Lower lobe of right lung (tissue), 2 donors: ENCODE data around the gene CHD6. TPM values are rescaled to one million over a fixed set of nuclear protein-coding genes. Genes with fewer than 3 reads are reported as not detected.

Source experiments
- ATAC-seq, 2 donors: fragments of 200-7000 bp; cut with Tn5 transposase; one replicate each; pipeline ENCODE4 v1.9.1; 2020 to 2022; ENCODE audit warnings: mild to moderate bottlenecking in 2 of 2, moderate library complexity in 2 of 2
- DNase-seq: peaks from one replicate; pipeline ENCODE4 v3.0.0-alpha.2; 2020
- H3K27ac ChIP-seq: fragments of 200-600 bp; one replicate; pipeline ENCODE4 v1.8.0; 2022
- H3K27me3 ChIP-seq: fragments of 200-600 bp; one replicate; pipeline ENCODE4 v1.8.0; 2022; ENCODE audit warnings: low read depth
- H3K36me3 ChIP-seq: fragments of 200-600 bp; one replicate; pipeline ENCODE4 v1.8.0; 2022; ENCODE audit warnings: mild to moderate bottlenecking
- H3K4me1 ChIP-seq: fragments of 200-600 bp; one replicate; pipeline ENCODE4 v1.8.0; 2022
- H3K4me3 ChIP-seq: fragments of 200-600 bp; one replicate; pipeline ENCODE4 v1.8.0; 2022; ENCODE audit warnings: mild to moderate bottlenecking
- H3K9me3 ChIP-seq: fragments of 200-600 bp; one replicate; pipeline ENCODE4 v1.8.0; 2022
- intact Hi-C: fragments of 100-400 bp; cut with DNase I; formaldehyde crosslinking; loops from one replicate; pipeline ENCODE4 v1.11.0; 2022
- total RNA-seq: library from RNA; stranded (reverse); fragmentation: NEBNext Ultra II Directional; extraction: Animal tissue kit (Norgen Biotek cat#: 25700); gene quantifications from one replicate; pipeline ENCODE4 v1.2.1, GENCODE V29; 2021
- TF ChIP-seq, protein P1 (sequence below): fragments of 200-600 bp; IDR thresholded peaks from one replicate; pipeline ENCODE4 v1.8.0; 2022; ENCODE audit warnings: antibody characterized with exemption, mild to moderate bottlenecking
- donor health status: DM: no; HTN: yes; CAD: no; lungs with severe emphysema.

The CHD6 gene
- total RNA-seq, 1 donor from 2014 or later = 43.6 TPM

GRCh38 chr20:41604002-41604401, 14.2 kb downstream of the CHD6 start:
- Histone ChIP-seq H3K27me3 (no peaks in the 10 kb centered on the region), H3K36me3 (no peaks in the 10 kb centered on the region), H3K27ac (no peak overlapping the region), H3K4me1 (peaks cover 6% of the 10 kb centered on the region), H3K4me3 (no peak overlapping the region), H3K9me3 (peaks cover 27% of the 10 kb centered on the region)
- DNase-seq (no peak), ATAC-seq (no peak)
- TF ChIP-seq, protein P1, sequence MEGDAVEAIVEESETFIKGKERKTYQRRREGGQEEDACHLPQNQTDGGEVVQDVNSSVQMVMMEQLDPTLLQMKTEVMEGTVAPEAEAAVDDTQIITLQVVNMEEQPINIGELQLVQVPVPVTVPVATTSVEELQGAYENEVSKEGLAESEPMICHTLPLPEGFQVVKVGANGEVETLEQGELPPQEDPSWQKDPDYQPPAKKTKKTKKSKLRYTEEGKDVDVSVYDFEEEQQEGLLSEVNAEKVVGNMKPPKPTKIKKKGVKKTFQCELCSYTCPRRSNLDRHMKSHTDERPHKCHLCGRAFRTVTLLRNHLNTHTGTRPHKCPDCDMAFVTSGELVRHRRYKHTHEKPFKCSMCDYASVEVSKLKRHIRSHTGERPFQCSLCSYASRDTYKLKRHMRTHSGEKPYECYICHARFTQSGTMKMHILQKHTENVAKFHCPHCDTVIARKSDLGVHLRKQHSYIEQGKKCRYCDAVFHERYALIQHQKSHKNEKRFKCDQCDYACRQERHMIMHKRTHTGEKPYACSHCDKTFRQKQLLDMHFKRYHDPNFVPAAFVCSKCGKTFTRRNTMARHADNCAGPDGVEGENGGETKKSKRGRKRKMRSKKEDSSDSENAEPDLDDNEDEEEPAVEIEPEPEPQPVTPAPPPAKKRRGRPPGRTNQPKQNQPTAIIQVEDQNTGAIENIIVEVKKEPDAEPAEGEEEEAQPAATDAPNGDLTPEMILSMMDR = no peak
- intact Hi-C loops = no loop called here

DNA sequence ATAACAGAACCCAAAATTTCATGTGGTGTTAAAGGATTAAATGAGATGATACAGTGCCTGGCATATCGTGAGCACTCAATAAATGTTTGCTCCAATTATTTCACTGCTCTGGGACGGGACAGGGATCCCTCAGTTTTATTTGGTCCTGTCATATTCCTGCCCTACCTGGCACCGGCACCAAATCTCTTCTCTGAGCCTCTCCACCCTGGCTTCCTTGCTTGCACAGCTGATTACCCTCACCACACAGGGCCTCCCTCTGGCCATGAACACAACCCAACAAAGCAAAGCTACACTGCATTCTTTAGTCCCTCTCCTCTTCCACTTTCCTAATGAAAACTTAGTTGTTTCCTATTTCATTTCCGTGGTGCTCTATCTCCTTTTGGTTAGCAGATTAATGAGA, 16.4 kb downstream of the CHD6 start:
- ATAC-seq (no peak), DNase-seq (no peak)
- Histone ChIP-seq H3K4me3 (no peak overlapping the region), H3K4me1 (no peaks in the 10 kb centered on the region), H3K27me3 (no peaks in the 10 kb centered on the region), H3K36me3 (no peaks in the 10 kb centered on the region), H3K27ac (no peak overlapping the region), H3K9me3 (peaks cover 39% of the 10 kb centered on the region)
- intact Hi-C loops = no loop called here
- TF ChIP-seq, protein P1 = no peak

DNA sequence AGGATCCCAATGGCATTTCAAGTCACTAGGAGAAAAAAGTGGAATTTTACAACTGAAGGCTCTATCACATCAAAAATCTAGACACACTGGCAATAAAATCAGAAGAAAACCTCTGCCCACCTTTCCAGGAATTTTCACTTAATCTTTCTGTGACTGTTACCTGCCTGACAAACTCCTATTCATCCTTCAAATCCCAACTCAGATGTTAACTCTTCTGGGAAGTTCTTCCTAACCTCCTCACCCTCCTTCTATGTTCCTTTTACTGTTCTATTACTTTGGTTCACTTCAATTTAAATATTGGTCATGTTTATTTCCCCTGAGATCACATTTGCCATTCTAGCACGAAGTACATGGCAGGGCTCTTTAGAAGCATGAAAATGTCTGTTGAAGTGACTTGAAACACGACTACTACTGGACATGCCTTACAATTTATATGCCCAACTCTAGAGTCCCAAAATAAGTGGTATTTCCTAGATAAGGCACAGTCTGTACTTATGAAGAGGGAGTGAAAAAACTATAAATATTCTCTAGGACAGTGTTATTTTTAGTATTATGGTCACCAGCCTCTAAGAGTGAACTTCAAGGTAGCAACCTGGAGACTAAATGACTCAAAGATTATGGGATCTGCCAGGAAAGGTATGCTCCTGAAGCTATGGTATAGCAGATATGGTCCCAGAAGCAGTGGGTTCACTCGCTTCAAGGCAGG, 17.1 kb downstream of the CHD6 start:
- no peaks in the 10 kb centered on the region for H3K36me3 ChIP-seq
- no peak for DNase-seq
- H3K4me1 ChIP-seq = no peaks in the 10 kb centered on the region
- no peak for ATAC-seq
- TF ChIP-seq, protein P1 = no peak
- no peak overlapping the region for H3K27ac ChIP-seq
- no peak overlapping the region for H3K4me3 ChIP-seq
- intact Hi-C loops = no loop called here
- no peaks in the 10 kb centered on the region for H3K27me3 ChIP-seq
- H3K9me3 ChIP-seq = peaks cover 42% of the 10 kb centered on the region

DNA sequence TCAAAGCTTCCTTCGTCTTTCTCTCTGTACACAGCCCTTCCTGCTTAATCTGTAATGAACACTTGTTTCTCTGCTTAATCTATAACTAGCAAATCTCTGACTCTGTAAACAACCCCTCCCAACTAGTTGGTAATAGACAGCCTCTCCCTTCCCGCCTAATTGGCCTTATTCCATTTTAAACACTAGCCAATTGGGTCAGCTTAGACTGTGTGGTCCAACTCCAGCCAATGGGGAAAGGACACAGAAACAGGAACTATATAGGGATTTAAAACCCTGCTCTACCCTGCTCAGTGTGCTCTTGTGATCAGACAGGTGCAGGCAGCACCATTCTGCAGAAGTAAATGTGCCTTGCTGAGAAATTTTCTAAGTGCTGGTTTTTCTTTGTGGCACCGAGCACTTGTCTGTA, 18.5 kb downstream of the CHD6 start:
- Histone ChIP-seq H3K27ac (no peak overlapping the region), H3K27me3 (no peaks in the 10 kb centered on the region), H3K36me3 (no peaks in the 10 kb centered on the region), H3K4me1 (no peaks in the 10 kb centered on the region), H3K9me3 (peaks cover 54% of the 10 kb centered on the region), H3K4me3 (no peak overlapping the region)
- ATAC-seq (no peak), DNase-seq (no peak)
- intact Hi-C loops = no loop called here
- TF ChIP-seq, protein P1 = no peak

DNA sequence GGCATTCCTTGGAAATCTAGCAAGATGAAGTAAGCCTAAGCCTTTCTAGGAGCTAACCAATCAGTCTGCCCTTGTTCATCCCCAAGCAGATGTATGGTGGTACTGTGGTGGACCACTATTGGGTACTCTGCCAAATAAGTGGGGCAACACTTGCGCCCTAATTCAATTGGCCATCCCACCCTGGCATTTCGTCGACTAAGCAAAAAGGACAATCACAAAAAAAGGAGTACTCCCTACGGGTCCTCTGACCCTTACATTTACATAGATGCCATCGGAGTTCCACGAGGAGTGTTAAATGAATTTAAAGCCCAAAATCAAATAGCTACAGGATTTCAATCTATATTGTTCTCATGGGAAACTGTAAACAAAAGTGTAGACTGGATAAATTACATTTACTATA, 19.5 kb downstream of the CHD6 start:
- intact Hi-C loops = no loop called here
- Histone ChIP-seq H3K27ac (no peak overlapping the region), H3K4me3 (no peak overlapping the region), H3K27me3 (no peaks in the 10 kb centered on the region), H3K9me3 (peaks cover 62% of the 10 kb centered on the region), H3K4me1 (no peaks in the 10 kb centered on the region), H3K36me3 (no peaks in the 10 kb centered on the region)
- no peak for ATAC-seq
- TF ChIP-seq, protein P1 = no peak
- no peak for DNase-seq
